ENCODE data around the gene ANP32E. TPM values are rescaled to one million over a fixed set of nuclear protein-coding genes. Genes with fewer than 3 reads are reported as not detected.
"Not testable (repeated sequence)": the region's sequence is repeated elsewhere in the genome, so short reads cannot be mapped to it uniquely, and the experiment has no call there.

ANP32E gene
- total and polyA plus RNA-seq, 4 donors: 8.8 to 41.5 (median 25.6) TPM

- no peak for TF ChIP-seq ZBTB33 (IDR thresholded peaks at IDR 0.05)
- TF ChIP-seq HNF4G (IDR thresholded peaks at IDR 0.05): no peak
- TF ChIP-seq GABPA (IDR thresholded peaks at IDR 0.05 in 1 of 2, conservative IDR thresholded peaks at IDR 0.05 in 1 of 2): no peak
- no peak for TF ChIP-seq FOXA2 (IDR thresholded peaks at IDR 0.05)
- TF ChIP-seq MAX (IDR thresholded peaks at IDR 0.05): no peak
- no peak for TF ChIP-seq RAD21 (IDR thresholded peaks at IDR 0.05)
- TF ChIP-seq RXRA (IDR thresholded peaks at IDR 0.05): no peak
- TF ChIP-seq NR2F2 (IDR thresholded peaks at IDR 0.05): no peak
Observed at GRCh38 chr1:150237746-150238145, 1.8 kb upstream of the ANP32E start (continued).

GRCh38 chr1:150237176-150237575, 1.3 kb upstream of the ANP32E start:
- H3K27me3 ChIP-seq (ENCODE audit: control insufficient read depth in 4 of 4, insufficient read depth in 4 of 4, low read length in 3 of 4); H3K9ac ChIP-seq (ENCODE audit: low read depth in 1 of 2, low read length in 2 of 2); H3K36me3 ChIP-seq (ENCODE audit: control insufficient read depth in 4 of 4, insufficient read depth in 3 of 4, low read depth in 1 of 4, low read length in 3 of 4); H3K27ac ChIP-seq (ENCODE audit: low read depth in 1 of 2, low read length in 2 of 2); DNase-seq (ENCODE audit: low spot score); H3K9me3 ChIP-seq (ENCODE audit: control insufficient read depth in 4 of 4, low read length in 3 of 4); H3K4me3 ChIP-seq (ENCODE audit: low read depth in 1 of 3, low read length in 3 of 3): not testable (repeated sequence)
- H3K4me1 ChIP-seq (ENCODE audit: control insufficient read depth in 4 of 4, insufficient read depth in 4 of 4, low read length in 3 of 4): peaks cover 1 to 20% (median 6%) of the 10 kb centered on the region in 4 donors
- WGBS: 92% methylated on average over 13 of the region's 13 CpGs

GRCh38 chr1:150236614-150237100, 745 bp upstream of the ANP32E start:
- H3K27me3 ChIP-seq (ENCODE audit: control insufficient read depth in 4 of 4, insufficient read depth in 4 of 4, low read length in 3 of 4): no peaks in the 10 kb centered on the region
- no peak for DNase-seq (ENCODE audit: low spot score)
- H3K9ac ChIP-seq (ENCODE audit: low read depth in 1 of 2, low read length in 2 of 2): peak overlapping the region in 1 of 2 donors; percentile 69
- peak overlapping the region; percentile 52 to 86 (median 73) for H3K4me3 ChIP-seq (ENCODE audit: low read depth in 1 of 3, low read length in 3 of 3)
- H3K9me3 ChIP-seq (ENCODE audit: control insufficient read depth in 4 of 4, low read length in 3 of 4): no peaks in the 10 kb centered on the region
- peak overlapping the region in 1 of 2 donors; percentile 6 for H3K27ac ChIP-seq (ENCODE audit: low read depth in 1 of 2, low read length in 2 of 2)
- WGBS: 42% methylated on average over 10 of the region's 10 CpGs
- no peaks in the 10 kb centered on the region for H3K36me3 ChIP-seq (ENCODE audit: control insufficient read depth in 4 of 4, insufficient read depth in 3 of 4, low read depth in 1 of 4, low read length in 3 of 4)
- H3K4me1 ChIP-seq (ENCODE audit: control insufficient read depth in 4 of 4, insufficient read depth in 4 of 4, low read length in 3 of 4): peaks cover 1 to 20% (median 6%) of the 10 kb centered on the region in 4 donors
- TF ChIP-seq FOXA2 (IDR thresholded peaks at IDR 0.05): no peak
- TF ChIP-seq ZBTB33 (IDR thresholded peaks at IDR 0.05): no peak

GRCh38 chr1:150235294-150235851, 539 bp downstream of the ANP32E start:
- Histone ChIP-seq H3K36me3 (ENCODE audit: control insufficient read depth in 4 of 4, insufficient read depth in 3 of 4, low read depth in 1 of 4, low read length in 3 of 4) (peaks cover 0 to 2% (median under 1%) of the 10 kb centered on the region in 4 donors), H3K4me3 (ENCODE audit: low read depth in 1 of 3, low read length in 3 of 3) (peak overlapping the region; percentile 73 to 97 (median 92)), H3K9me3 (ENCODE audit: control insufficient read depth in 4 of 4, low read length in 3 of 4) (no peaks in the 10 kb centered on the region), H3K27me3 (ENCODE audit: control insufficient read depth in 4 of 4, insufficient read depth in 4 of 4, low read length in 3 of 4) (no peaks in the 10 kb centered on the region), H3K4me1 (ENCODE audit: control insufficient read depth in 4 of 4, insufficient read depth in 4 of 4, low read length in 3 of 4) (peaks cover 1 to 20% (median 6%) of the 10 kb centered on the region in 4 donors), H3K27ac (ENCODE audit: low read depth in 1 of 2, low read length in 2 of 2) (peak overlapping the region; percentile 98), H3K9ac (ENCODE audit: low read depth in 1 of 2, low read length in 2 of 2) (peak overlapping the region; percentile 91 to 96)
- WGBS: under 1% methylated on average over 27 of the region's 27 CpGs
- peak; percentile 50 for DNase-seq (ENCODE audit: low spot score)
- TF ChIP-seq SP1 (IDR thresholded peaks at IDR 0.05) (no peak), FOXA1 (IDR thresholded peaks at IDR 0.05) (no peak), MAX (IDR thresholded peaks at IDR 0.05) (no peak), HNF4G (IDR thresholded peaks at IDR 0.05) (no peak), ATF3 (IDR thresholded peaks at IDR 0.05) (no peak), TAF1 (conservative IDR thresholded peaks at IDR 0.05) (no peak), REST (IDR thresholded peaks at IDR 0.05) (no peak), CTCF (IDR thresholded peaks at IDR 0.05; ENCODE audit: low read depth, low read length, missing input control) (no peak), RXRA (IDR thresholded peaks at IDR 0.05) (no peak), JUND (IDR thresholded peaks at IDR 0.05) (no peak)

Measured in liver (tissue), 9 donors.